ENCODE data around the gene THSD7B.
"Not testable (repeated sequence)": the region's sequence is repeated elsewhere in the genome, so short reads cannot be mapped to it uniquely, and the experiment has no call there.

THSD7B gene

DNA sequence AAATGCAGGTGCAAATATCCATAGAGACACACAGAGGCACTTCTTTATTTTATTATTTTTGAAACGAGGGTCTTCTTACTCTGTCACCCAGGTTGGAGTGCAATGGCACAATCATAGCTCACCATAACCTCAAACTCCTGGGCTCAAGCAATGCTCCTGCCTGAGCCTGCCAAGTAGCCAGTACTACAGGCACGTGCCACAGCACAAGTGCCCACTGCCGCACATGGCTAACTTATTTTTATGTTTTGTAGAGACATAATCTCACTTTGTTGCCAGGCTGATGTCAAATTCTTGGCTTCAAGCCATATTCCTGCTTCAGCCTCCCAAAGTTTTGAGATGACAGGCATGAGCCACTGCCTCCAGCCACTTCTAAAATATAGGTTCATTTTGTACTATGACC, 537.6 kb downstream of the THSD7B start:
- H3K27ac ChIP-seq, result no peak overlapping the region
- TF ChIP-seq, protein P1, sequence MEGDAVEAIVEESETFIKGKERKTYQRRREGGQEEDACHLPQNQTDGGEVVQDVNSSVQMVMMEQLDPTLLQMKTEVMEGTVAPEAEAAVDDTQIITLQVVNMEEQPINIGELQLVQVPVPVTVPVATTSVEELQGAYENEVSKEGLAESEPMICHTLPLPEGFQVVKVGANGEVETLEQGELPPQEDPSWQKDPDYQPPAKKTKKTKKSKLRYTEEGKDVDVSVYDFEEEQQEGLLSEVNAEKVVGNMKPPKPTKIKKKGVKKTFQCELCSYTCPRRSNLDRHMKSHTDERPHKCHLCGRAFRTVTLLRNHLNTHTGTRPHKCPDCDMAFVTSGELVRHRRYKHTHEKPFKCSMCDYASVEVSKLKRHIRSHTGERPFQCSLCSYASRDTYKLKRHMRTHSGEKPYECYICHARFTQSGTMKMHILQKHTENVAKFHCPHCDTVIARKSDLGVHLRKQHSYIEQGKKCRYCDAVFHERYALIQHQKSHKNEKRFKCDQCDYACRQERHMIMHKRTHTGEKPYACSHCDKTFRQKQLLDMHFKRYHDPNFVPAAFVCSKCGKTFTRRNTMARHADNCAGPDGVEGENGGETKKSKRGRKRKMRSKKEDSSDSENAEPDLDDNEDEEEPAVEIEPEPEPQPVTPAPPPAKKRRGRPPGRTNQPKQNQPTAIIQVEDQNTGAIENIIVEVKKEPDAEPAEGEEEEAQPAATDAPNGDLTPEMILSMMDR (conservative IDR thresholded peaks at IDR 0.05), result no peak

DNA sequence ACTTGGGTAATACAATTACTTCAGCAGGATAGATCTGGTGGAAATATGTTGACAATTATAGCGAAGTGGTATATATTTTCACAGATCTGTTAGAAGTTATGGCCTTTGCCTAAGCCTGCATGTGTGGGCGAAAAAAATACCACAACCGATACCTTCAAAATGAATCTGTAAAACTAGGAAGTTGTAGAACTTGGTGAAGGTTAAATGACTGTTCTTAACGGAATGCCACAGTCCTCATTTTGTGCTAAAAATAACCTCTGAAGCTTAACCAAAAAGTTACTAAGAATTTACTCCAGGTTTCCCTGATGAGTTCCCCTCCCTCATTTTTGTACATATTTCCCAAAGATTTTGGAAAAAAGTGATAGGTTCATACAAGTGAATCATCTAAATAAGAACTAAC, 550.7 kb downstream of the THSD7B start:
- TF ChIP-seq, protein P1 (conservative IDR thresholded peaks at IDR 0.05), result no peak
- H3K27ac ChIP-seq, result no peak overlapping the region

DNA sequence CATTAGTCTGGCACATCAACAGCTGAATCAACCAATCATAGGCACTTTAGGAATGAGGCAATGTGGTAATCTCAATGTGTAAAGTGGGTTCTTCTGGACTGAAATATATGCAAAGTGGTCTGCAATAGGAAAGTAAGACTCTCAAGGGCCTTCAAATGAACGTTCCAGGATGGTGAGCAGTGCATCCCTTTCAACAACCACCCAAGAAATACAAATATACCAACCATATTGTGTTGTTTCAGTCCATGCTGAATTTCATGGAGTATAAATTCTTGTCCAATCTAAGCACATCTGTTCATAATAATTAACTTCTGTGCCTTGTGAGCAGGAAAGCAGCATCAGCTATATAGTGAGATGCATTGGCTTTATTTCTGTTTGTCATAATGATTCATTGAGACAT, 556.2 kb downstream of the THSD7B start:
- no peak overlapping the region for H3K27ac ChIP-seq
- TF ChIP-seq, protein P1 (conservative IDR thresholded peaks at IDR 0.05), result no peak

DNA sequence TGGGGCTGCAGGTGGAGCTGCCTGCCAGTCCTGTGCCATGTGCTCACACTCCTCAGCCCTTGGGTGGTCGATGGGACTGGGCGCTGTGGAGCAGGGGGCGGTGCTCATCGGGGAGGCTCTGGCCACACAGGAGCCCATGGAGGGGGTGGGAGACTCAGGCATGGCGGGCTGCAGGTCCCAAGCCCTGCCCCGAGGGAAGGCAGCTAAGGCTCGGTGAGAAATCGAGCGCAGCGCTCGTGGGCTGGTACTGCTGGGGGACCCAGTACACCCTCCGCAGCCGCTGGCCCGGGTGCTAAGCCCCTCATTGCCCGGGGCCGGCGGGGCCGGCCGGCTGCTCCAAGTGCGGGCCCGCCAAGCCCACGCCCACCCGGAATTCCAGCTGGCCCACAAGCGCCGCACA, 566.2 kb downstream of the THSD7B start:
- not testable (repeated sequence) for H3K27ac ChIP-seq

DNA sequence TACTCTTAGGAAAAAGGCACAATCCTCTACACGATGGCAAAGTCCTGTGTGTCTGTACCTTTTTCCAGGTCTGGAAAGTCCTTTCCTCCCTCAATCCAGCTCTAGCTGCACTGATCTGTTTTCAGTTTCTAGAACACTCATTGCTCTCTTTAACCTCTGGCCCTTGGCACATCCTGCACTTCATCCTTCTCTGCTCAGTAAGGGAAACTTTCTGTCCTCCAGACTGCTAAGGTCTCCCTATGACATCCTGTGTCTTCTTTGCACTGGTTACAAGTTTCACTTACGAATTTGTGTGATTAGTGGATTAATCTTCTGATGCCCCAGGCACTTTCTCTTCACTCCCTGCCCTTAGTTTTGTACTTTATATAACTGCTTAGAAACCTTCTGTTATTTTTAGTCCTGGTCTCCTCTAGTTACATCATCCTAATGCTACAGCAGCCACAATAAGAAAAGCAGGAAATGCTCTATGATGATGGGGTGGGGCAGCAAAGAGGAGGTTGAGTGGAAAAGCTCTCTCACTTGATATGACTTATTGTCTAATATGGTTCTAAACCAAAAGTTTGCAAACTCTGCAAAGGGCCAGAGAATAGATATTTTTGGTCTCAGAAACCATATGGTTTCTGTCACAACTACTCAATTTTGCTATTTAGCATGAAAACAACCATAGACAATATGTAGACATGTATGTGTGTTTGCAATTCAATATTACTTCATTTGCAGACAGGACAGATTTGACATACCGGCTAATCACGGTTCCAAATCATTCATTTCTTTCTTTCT, 568.2 kb downstream of the THSD7B start:
- TF ChIP-seq, protein P1 (conservative IDR thresholded peaks at IDR 0.05), result no peak

DNA sequence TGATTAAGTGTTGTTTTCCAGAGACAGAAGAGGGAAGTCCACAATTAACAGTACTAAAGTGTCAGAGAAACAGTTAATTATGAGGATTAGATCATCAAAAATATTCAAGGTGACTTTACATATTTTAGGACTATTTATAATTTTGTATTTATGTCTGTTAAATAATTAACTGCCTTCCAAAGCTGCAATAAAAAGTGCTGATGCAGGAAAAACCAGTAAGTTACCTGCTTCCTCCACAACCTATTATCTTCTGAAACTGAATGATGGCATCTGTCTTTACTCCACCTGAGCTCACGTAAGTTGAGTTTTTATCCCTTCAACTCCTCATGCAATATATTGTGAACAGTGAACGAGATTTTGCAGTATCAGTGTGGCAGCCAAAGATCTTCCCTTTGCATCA, 570.7 kb downstream of the THSD7B start:
- TF ChIP-seq, protein P1 (conservative IDR thresholded peaks at IDR 0.05), result no peak
- no peak overlapping the region for H3K27ac ChIP-seq

More for the DNA sequence above, 568.2 kb downstream of the THSD7B start:
- H3K27ac ChIP-seq, result no peak overlapping the region

DNA sequence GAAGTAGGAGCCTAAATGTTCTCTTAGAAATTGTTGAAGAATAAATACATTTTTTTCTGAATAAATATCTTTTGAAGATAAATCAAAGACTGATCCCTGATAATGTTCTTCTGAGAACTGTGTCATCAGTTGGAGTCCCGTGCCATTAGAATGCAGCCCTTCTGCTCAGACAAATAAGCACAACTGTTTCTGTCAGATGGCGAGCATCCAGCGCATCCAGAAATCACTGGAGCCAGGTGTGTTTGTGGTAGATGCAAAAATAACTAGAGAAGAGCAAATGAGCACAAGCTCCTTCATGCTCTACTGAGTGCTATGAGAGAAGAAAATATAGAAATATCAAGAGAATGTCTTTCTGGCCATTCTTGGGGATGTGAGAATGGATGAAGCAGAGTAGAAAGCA, 573.7 kb downstream of the THSD7B start:
- TF ChIP-seq, protein P1 (conservative IDR thresholded peaks at IDR 0.05), result no peak
- no peak overlapping the region for H3K27ac ChIP-seq

DNA sequence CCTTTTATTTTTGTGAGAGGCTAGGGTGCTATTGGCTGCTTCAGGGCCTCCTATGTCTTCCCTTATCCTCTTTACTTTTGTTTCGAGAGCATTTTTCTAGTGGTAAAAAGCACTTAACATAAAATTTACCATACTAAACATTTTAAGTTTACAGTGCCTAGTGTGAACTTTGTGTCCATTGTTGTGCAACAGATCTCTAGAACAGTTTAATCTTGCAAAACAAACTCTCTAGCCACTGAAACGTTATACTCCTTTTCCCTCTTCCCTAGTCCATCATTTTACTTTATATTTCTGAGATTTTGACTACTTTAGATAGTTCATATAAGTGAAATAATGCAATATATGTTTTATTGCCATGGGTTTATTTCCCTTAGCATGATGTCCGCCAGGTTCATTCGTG, 580.6 kb downstream of the THSD7B start:
- TF ChIP-seq, protein P1 (conservative IDR thresholded peaks at IDR 0.05), result no peak
- no peak overlapping the region for H3K27ac ChIP-seq
